H54 (cell line): ENCODE data around the gene ITGA8.
A peak's percentile ranks its signal among the peaks of the same experiment; 100 is the strongest.
"Not testable (repeated sequence)": the region's sequence is repeated elsewhere in the genome, so short reads cannot be mapped to it uniquely, and the experiment has no call there.

Experiments used
- DNase-seq: peaks from one replicate; pipeline ENCODE4 v3.0.0; 2011; ENCODE audit warnings: low spot score, mixed read lengths; ENCODE audit not compliant: insufficient read length
- FAIRE-seq: peaks from 3 replicates; lab custom pipeline; 2011; peaks lifted over from hg19 to GRCh38; lab: Jason Lieb, UNC
- POLR2A ChIP-seq: IDR thresholded peaks from 2 replicates; pipeline ENCODE4 v1.6.1; 2011; ENCODE audit warnings: low read depth, mild to moderate bottlenecking, low read length

Gene ITGA8

GRCh38 chr10:15719899-15720634 lies at the start of gene ITGA8:
ITGA8 (minus strand) TSS chr10:15719922; CDS start chr10:15719771, 151 bp downstream.
- DNase-seq (no peak), FAIRE-seq (no peak)
- TF ChIP-seq POLR2A = no peak

GRCh38 chr10:15764892-15765454 lies 45.3 kb upstream of the ITGA8 start:
- no peak for TF ChIP-seq POLR2A
- FAIRE-seq (no peak), DNase-seq (no peak)

GRCh38 chr10:15763006-15763405 lies 43.3 kb upstream of the ITGA8 start:
- no peak for DNase-seq
- no peak for FAIRE-seq
- TF ChIP-seq POLR2A = no peak

GRCh38 chr10:15762239-15762638 lies 42.5 kb upstream of the ITGA8 start:
- FAIRE-seq = not testable (repeated sequence)

GRCh38 chr10:15761224-15761623 lies 41.5 kb upstream of the ITGA8 start:
- not testable (repeated sequence) for DNase-seq, FAIRE-seq

More at GRCh38 chr10:15762239-15762638, 42.5 kb upstream of the ITGA8 start:
- not testable (repeated sequence) for DNase-seq

- no peak for TF ChIP-seq POLR2A
- DNase-seq = no peak
- FAIRE-seq = no peak
Observed at GRCh38 chr10:15760681-15761080, 41.0 kb upstream of the ITGA8 start.

- FAIRE-seq = no peak
- no peak for DNase-seq
- TF ChIP-seq POLR2A = no peak
Observed at GRCh38 chr10:15759265-15759664, 39.5 kb upstream of the ITGA8 start.

- FAIRE-seq (no peak), DNase-seq (no peak)
- TF ChIP-seq POLR2A = no peak
Observed at GRCh38 chr10:15758618-15759017, 38.9 kb upstream of the ITGA8 start.

GRCh38 chr10:15754937-15755336 lies 35.2 kb upstream of the ITGA8 start:
- DNase-seq (no peak), FAIRE-seq (no peak)
- TF ChIP-seq POLR2A = no peak

GRCh38 chr10:15751046-15751445 lies 31.3 kb upstream of the ITGA8 start:
- no peak for TF ChIP-seq POLR2A
- no peak for FAIRE-seq
- DNase-seq = no peak

GRCh38 chr10:15748126-15748525 lies 28.4 kb upstream of the ITGA8 start:
- TF ChIP-seq POLR2A = no peak
- no peak for FAIRE-seq
- DNase-seq = no peak

GRCh38 chr10:15747632-15748031 lies 27.9 kb upstream of the ITGA8 start:
- DNase-seq (no peak), FAIRE-seq (no peak)
- no peak for TF ChIP-seq POLR2A

- no peak for TF ChIP-seq POLR2A
- DNase-seq (no peak), FAIRE-seq (no peak)
Observed at GRCh38 chr10:15745751-15746150, 26.0 kb upstream of the ITGA8 start.

- FAIRE-seq (no peak), DNase-seq (peak; percentile 34)
Observed at GRCh38 chr10:15744217-15744865, 24.6 kb upstream of the ITGA8 start.

More at GRCh38 chr10:15744217-15744865, 24.6 kb upstream of the ITGA8 start:
- TF ChIP-seq POLR2A = no peak
